AG20443 (cell line): ENCODE results near the gene PDE4D.
"Not testable (repeated sequence)": the region's sequence is repeated elsewhere in the genome, so short reads cannot be mapped to it uniquely, and the experiment has no call there.

ENCODE experiments used
- DNase-seq: peaks from one replicate; pipeline ENCODE4 v3.0.0; 2012; ENCODE audit warnings: low spot score, mixed read lengths

Gene PDE4D

GRCh38 chr5:59698207-59699178 is 195.0 kb downstream of the PDE4D start:
- no peak for DNase-seq

GRCh38 chr5:59694411-59694810 is 199.1 kb downstream of the PDE4D start:
- no peak for DNase-seq

GRCh38 chr5:59693492-59694309 is 199.8 kb downstream of the PDE4D start:
- no peak for DNase-seq

- no peak for DNase-seq
Measured at GRCh38 chr5:59685793-59686192, 207.7 kb downstream of the PDE4D start.

- no peak for DNase-seq
Measured at GRCh38 chr5:59685191-59685530, 208.4 kb downstream of the PDE4D start.

GRCh38 chr5:59684388-59685190 is 208.9 kb downstream of the PDE4D start:
- no peak for DNase-seq

GRCh38 chr5:59683311-59683710 is 210.2 kb downstream of the PDE4D start:
- no peak for DNase-seq

GRCh38 chr5:59682542-59682941 is 211.0 kb downstream of the PDE4D start:
- no peak for DNase-seq

GRCh38 chr5:59678943-59679342 is 214.6 kb downstream of the PDE4D start:
- DNase-seq, result no peak

- DNase-seq, result no peak
Measured at GRCh38 chr5:59674763-59675162, 218.8 kb downstream of the PDE4D start.

- DNase-seq, result peak; percentile 45
Measured at GRCh38 chr5:59673438-59674058, 220.0 kb downstream of the PDE4D start.

GRCh38 chr5:59666440-59667068 is 227.0 kb downstream of the PDE4D start:
- no peak for DNase-seq

- not testable (repeated sequence) for DNase-seq
Measured at GRCh38 chr5:59665832-59666203, 227.7 kb downstream of the PDE4D start.

GRCh38 chr5:59665086-59665831 is 228.3 kb downstream of the PDE4D start:
- no peak for DNase-seq

GRCh38 chr5:59661954-59662615 is 231.4 kb downstream of the PDE4D start:
- no peak for DNase-seq

- DNase-seq, result no peak
Measured at GRCh38 chr5:59661311-59661710, 232.2 kb downstream of the PDE4D start.

- DNase-seq, result peak; percentile 40
Measured at GRCh38 chr5:59660737-59661136, 232.8 kb downstream of the PDE4D start.

GRCh38 chr5:59656351-59657254 is 236.9 kb downstream of the PDE4D start:
- no peak for DNase-seq
